Colonic mucosa (tissue), 4 donors: ENCODE measurements around the gene PTPRT. TPM values are rescaled to one million over a fixed set of nuclear protein-coding genes. Genes with fewer than 3 reads are reported as not detected.

Experiments
- DNase-seq: peaks from one replicate; pipeline ENCODE4 v3.0.0-alpha.2; 2020
- H3K27ac ChIP-seq: fragments of 200-600 bp; one replicate; pipeline ENCODE4 v1.8.0; 2021
- H3K27me3 ChIP-seq: fragments of 200-600 bp; one replicate; pipeline ENCODE4 v1.8.0; 2021
- H3K36me3 ChIP-seq: fragments of 200-600 bp; one replicate; pipeline ENCODE4 v1.8.0; 2021
- H3K4me1 ChIP-seq: fragments of 200-600 bp; one replicate; pipeline ENCODE4 v1.8.0; 2021; ENCODE audit warnings: mild to moderate bottlenecking
- H3K4me3 ChIP-seq: fragments of 200-600 bp; one replicate; pipeline ENCODE4 v1.8.0; 2021
- H3K9ac ChIP-seq, 2 donors: one replicate each; pipeline ENCODE4 v1.7.0; 2013; ENCODE audit warnings: control low read depth in 2 of 2, low read depth in 2 of 2, low read length in 2 of 2
- H3K9me3 ChIP-seq: fragments of 200-600 bp; one replicate; pipeline ENCODE4 v1.8.0; 2021
- intact Hi-C: fragments of 100-400 bp; cut with DNase I; formaldehyde crosslinking; loops from one replicate; pipeline ENCODE4 v1.14.1; 2022
- total RNA-seq, 2 donors: library from RNA; stranded (reverse); fragmentation: NEBNext Ultra II Directional in 1 of 2; extraction: Animal tissue kit (Norgen Biotek cat#: 25700) in 1 of 2; gene quantifications; one replicate each; pipeline ENCODE4 v1.2.1, GENCODE V29; 2021
- TF ChIP-seq, protein P1 (sequence below): fragments of 200-600 bp; IDR thresholded peaks from one replicate; pipeline ENCODE4 v1.8.0; 2022; ENCODE audit warnings: antibody characterized with exemption, mild to moderate bottlenecking
- donor health status: healthy.
- donor health status: DM: no; HTN: no; CAD: no.
- donor health status: DM: no; HTN: no; CAD: no.

Gene PTPRT
- total RNA-seq, 2 donors from 2014 or later: 0.11 to 0.12 TPM

DNA sequence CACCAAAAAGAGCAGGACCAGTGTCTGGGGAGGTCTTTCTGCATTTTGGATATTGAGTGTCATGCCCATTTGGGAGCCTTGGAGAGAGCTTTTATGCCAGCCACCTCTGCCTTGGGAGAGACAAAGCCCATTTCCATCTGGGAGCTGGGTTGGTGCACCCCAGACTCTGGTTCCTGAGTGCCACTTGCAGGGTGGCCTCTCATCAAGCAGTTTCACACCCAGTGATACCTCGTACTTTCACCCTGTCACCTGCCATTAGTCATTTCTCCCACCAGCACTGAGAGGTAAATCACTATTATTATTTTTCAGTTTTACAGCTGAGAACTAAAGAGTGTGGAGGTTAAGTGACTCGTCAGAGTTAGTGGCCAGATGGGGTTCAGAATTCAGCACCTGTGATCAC is 94.7 kb downstream of the PTPRT start:
- TF ChIP-seq, protein P1, sequence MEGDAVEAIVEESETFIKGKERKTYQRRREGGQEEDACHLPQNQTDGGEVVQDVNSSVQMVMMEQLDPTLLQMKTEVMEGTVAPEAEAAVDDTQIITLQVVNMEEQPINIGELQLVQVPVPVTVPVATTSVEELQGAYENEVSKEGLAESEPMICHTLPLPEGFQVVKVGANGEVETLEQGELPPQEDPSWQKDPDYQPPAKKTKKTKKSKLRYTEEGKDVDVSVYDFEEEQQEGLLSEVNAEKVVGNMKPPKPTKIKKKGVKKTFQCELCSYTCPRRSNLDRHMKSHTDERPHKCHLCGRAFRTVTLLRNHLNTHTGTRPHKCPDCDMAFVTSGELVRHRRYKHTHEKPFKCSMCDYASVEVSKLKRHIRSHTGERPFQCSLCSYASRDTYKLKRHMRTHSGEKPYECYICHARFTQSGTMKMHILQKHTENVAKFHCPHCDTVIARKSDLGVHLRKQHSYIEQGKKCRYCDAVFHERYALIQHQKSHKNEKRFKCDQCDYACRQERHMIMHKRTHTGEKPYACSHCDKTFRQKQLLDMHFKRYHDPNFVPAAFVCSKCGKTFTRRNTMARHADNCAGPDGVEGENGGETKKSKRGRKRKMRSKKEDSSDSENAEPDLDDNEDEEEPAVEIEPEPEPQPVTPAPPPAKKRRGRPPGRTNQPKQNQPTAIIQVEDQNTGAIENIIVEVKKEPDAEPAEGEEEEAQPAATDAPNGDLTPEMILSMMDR: no peak
- no peaks in the 10 kb centered on the region for H3K9me3 ChIP-seq
- H3K36me3 ChIP-seq: no peaks in the 10 kb centered on the region
- DNase-seq: no peak
- no peak overlapping the region for H3K4me3 ChIP-seq
- H3K27me3 ChIP-seq: no peaks in the 10 kb centered on the region
- H3K9ac ChIP-seq: no peak overlapping the region
- intact Hi-C loops: no loop called here
- no peak overlapping the region for H3K27ac ChIP-seq
- H3K4me1 ChIP-seq: no peaks in the 10 kb centered on the region

DNA sequence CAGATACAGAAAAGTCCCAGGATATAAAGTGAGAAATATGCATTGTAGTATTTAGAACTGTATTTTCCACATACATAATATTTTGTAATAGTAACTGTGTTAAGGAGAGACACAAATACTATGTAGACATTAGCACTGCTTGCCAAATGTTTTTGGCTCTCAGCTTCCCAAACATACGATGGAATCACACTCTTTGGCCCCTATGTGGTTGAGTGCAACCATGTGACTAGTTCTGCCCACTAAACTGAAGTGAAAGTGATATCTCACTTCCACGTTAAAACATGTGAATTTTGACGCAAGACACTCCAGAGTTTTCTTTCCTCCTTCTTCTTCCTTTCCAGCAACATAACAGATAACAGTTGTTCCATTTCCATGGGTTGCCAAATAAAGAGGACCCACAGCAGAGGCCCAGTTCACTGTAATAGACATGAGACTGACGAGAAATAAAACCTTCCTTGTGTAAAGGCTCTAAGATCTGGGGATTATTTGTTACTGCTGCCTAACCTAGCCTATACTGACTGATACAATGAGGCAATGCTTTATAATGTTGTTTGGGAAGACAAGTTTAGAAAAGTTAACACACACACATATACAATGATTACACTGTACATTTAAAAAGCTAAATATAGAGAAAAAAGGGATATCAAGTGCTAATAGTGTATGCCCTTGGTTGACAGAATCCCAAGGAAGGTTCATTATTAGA is 97.2 kb downstream of the PTPRT start:
- no peaks in the 10 kb centered on the region for H3K27me3 ChIP-seq
- H3K27ac ChIP-seq: no peak overlapping the region
- TF ChIP-seq, protein P1: no peak
- intact Hi-C loops: no loop called here
- no peaks in the 10 kb centered on the region for H3K4me1 ChIP-seq
- H3K36me3 ChIP-seq: no peaks in the 10 kb centered on the region
- H3K9ac ChIP-seq: no peak overlapping the region
- no peak for DNase-seq
- no peak overlapping the region for H3K4me3 ChIP-seq
- H3K9me3 ChIP-seq: no peaks in the 10 kb centered on the region

DNA sequence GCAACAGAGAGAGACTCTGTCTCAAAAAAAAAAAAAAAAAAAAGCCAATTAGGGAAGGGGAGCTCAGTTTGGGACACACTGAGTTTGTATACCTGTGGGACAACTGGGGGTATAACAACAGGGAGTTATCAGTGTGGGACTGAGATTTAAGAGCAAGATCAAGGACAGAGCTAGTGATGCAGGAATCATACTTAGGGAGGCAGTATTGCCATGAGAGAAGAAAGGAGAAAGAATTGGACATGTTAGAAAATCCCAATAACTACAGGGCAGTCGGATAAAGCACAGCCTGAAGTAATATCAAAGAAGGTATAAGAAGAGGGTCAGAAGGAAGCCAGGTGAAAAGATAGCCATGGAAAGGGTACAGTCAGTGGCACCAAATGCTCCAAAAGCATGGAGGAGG is 121.2 kb downstream of the PTPRT start:
- H3K27me3 ChIP-seq: no peaks in the 10 kb centered on the region
- no peak overlapping the region for H3K9ac ChIP-seq
- H3K4me1 ChIP-seq: no peaks in the 10 kb centered on the region
- no peaks in the 10 kb centered on the region for H3K36me3 ChIP-seq
- H3K27ac ChIP-seq: no peak overlapping the region
- intact Hi-C loops: loop anchor here (10.0 kb wide), 1 partner anchor 64 kb away; no protein-coding TSS in a partner anchor
- H3K4me3 ChIP-seq: no peak overlapping the region
- no peak for DNase-seq
- TF ChIP-seq, protein P1: no peak
- no peaks in the 10 kb centered on the region for H3K9me3 ChIP-seq

DNA sequence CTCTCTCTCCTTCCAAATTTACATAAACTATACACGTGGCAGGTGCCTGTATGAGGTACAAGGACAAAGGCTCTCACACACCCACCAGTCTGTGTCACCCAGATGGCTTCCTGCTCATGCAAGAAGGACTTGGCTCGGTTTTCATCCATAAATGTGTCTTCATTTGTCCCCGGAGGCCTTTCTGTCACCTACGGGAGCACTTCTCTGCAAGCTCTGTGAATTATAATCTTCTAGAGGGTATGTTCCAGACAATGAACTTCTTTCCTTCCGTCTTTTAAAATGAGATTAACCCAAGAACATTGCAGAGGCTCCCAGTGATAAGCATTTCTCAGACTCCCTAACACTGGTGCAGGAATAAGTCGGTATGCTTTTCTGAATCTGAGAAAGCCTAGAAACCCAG is 123.6 kb downstream of the PTPRT start:
- Histone ChIP-seq H3K4me3 (no peak overlapping the region), H3K4me1 (no peaks in the 10 kb centered on the region), H3K27me3 (no peaks in the 10 kb centered on the region), H3K27ac (no peak overlapping the region), H3K36me3 (no peaks in the 10 kb centered on the region), H3K9ac (no peak overlapping the region), H3K9me3 (no peaks in the 10 kb centered on the region)
- intact Hi-C loops: loop anchor here (10.0 kb wide), 1 partner anchor 61 kb away; no protein-coding TSS in a partner anchor
- DNase-seq: no peak
- TF ChIP-seq, protein P1: no peak

DNA sequence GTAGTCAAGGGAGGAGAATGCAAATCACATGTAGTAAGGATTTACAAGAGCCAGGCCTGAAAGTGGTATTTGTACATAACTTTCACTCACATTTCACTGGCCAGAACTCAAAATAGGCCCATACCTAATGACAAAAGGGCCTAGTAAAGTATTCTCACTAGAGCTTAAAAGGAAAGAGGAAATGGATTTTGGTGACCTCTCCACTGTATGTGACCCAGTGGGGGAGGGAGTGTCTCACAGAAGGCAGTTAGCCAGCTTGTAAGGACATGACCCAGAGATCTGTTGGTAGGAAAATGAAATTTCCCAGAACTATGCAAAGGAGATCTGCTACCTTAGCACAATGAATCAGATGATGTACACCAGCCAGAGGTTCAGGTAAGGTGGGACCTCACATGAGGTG is 124.4 kb downstream of the PTPRT start:
- Histone ChIP-seq H3K4me1 (no peaks in the 10 kb centered on the region), H3K27me3 (no peaks in the 10 kb centered on the region), H3K36me3 (no peaks in the 10 kb centered on the region), H3K4me3 (no peak overlapping the region), H3K9me3 (no peaks in the 10 kb centered on the region), H3K27ac (no peak overlapping the region), H3K9ac (no peak overlapping the region)
- TF ChIP-seq, protein P1: no peak
- intact Hi-C loops: loop anchor here (10.0 kb wide), 1 partner anchor 60 kb away; no protein-coding TSS in a partner anchor
- DNase-seq: no peak
